H1 (cell line): ENCODE measurements around the gene LLGL1. TPM values are rescaled to one million over a fixed set of nuclear protein-coding genes. Genes with fewer than 3 reads are reported as not detected.

Experiments
- SP4 ChIP-seq: IDR thresholded peaks from 2 replicates; pipeline ENCODE4 v1.6.1; 2012; ENCODE audit warnings: low read length, inconsistent platforms
- polyA plus RNA-seq, 7 experiments: library from polyadenylated mRNA; depleted of rRNA in 3 of 7; stranded (reverse) in 5 of 7; unstranded in 2 of 7; fragments of >200 nt in 5 of 7; fragments of 200-250 nt in 2 of 7; gene quantifications; 1 replicate in 5 of 7; 2 replicates in 1 of 7; 4 replicates in 1 of 7; pipeline versions ENCODE4 v1.2.1 to v1.2.3, GENCODE V29; 2011 to 2013; ENCODE audit warnings: missing spikeins in 2 of 7, mixed read lengths in 2 of 7
- total RNA-seq: library from RNA; stranded (reverse); fragmentation: NEBNext Ultra II Directional; extraction: Animal tissue kit (Norgen Biotek cat#: 25700); gene quantifications from 2 replicates; pipeline ENCODE4 v1.2.1, GENCODE V29; 2021

LLGL1 gene
- total and polyA plus RNA-seq, 2 of the 8 experiments (the other 6 are each of a cell fraction or from before 2014, with no cell fraction given), result 71.3 to 107 TPM

DNA sequence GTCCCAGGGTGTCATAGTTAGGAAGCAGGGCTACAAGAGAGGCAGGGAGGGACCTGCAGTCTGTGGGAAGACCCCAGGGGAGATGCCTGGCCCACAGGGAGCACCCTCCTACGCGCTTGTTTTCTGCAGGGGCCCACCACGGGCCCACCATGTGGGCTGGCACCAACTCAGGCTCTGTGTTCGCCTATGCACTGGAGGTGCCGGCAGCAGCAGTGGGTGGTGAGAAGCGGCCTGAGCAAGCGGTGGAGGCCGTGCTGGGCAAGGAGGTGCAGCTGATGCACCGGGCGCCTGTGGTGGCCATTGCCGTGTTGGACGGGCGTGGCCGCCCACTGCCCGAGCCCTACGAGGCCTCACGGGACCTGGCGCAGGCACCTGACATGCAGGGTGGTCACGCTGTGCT lies 15.0 kb downstream of the LLGL1 start (continued):
- no peak for TF ChIP-seq SP4
